SK-N-SH (cell line): ENCODE measurements around the gene GALNT14. TPM values are rescaled to one million over a fixed set of nuclear protein-coding genes. Genes with fewer than 3 reads are reported as not detected.

Experiments used
- CTCF ChIA-PET: fragments of 300-600, 350-600 bp; formaldehyde crosslinking; extraction: SDS; loops from one replicate; lab custom pipeline; 2021; lab: Yijun Ruan, JAX
- POLR2A ChIA-PET: fragments of 350-600 bp; sonication (Branson Sonifier 250); formaldehyde crosslinking; extraction: SDS; loops from one replicate; lab custom pipeline; 2020; ENCODE audit warnings: antibody characterized with exemption, inconsistent platforms; lab: Yijun Ruan, JAX
- DNase-seq: peaks from one replicate; pipeline ENCODE4 v3.0.0; 2012
- H2AFZ ChIP-seq: fragments of 200-600 bp; sonication (generic); 2 replicates; pipeline ENCODE4 v1.8.1; 2016; ENCODE audit warnings: antibody characterized with exemption, mild to moderate bottlenecking, low read depth
- H3F3A ChIP-seq: fragments of 200-600 bp; sonication (generic); replicated peaks from 2 replicates; pipeline ENCODE3; 2016; ENCODE audit warnings: antibody characterized with exemption, mild to moderate bottlenecking; ENCODE audit not compliant: insufficient read depth
- H3K27ac ChIP-seq, 2 experiments: fragments of 200-500 bp in 1 of 2; fragments of 200-600 bp in 1 of 2; sonication (Bioruptor generic) in 1 of 2; sonication (generic), shearing (Covaris generic) in 1 of 2; 2 replicates each; pipeline versions ENCODE4 v1.5.1 to v1.6.1; 2014 to 2016; ENCODE audit warnings: low read depth in 2 of 2, inconsistent platforms in 1 of 2, low read length in 1 of 2, mild to moderate bottlenecking in 1 of 2, mixed read lengths in 1 of 2
- H3K27me3 ChIP-seq: fragments of 200-600 bp; sonication (generic), shearing (Covaris generic); 2 replicates; pipeline ENCODE4 v1.6.1; 2016; ENCODE audit warnings: mixed run types; ENCODE audit not compliant: insufficient read depth
- H3K36me3 ChIP-seq, 2 experiments: fragments of 200-500 bp in 1 of 2; fragments of 200-600 bp in 1 of 2; sonication (Bioruptor generic) in 1 of 2; sonication (generic) in 1 of 2; replicated peaks in 1 of 2; 2 replicates each; pipeline versions ENCODE3 to v1.5.1; 2014 to 2016; ENCODE audit warnings: low read length in 1 of 2, mild to moderate bottlenecking in 1 of 2; ENCODE audit not compliant: insufficient read depth in 2 of 2, control insufficient read depth in 1 of 2
- H3K4me1 ChIP-seq, 2 experiments: fragments of 200-500 bp in 1 of 2; fragments of 200-600 bp in 1 of 2; sonication (Bioruptor generic) in 1 of 2; sonication (generic), shearing (Covaris generic) in 1 of 2; 2 replicates each; pipeline versions ENCODE4 v1.5.1 to v1.6.1; 2014 to 2016; ENCODE audit warnings: low read depth in 1 of 2, low read length in 1 of 2, mixed run types in 1 of 2; ENCODE audit not compliant: insufficient read depth in 2 of 2, control insufficient read depth in 1 of 2
- H3K4me2 ChIP-seq: fragments of 200-600 bp; sonication (generic), shearing (Covaris generic); 2 replicates; pipeline ENCODE4 v1.6.1; 2017; ENCODE audit warnings: mixed run types
- H3K4me3 ChIP-seq, 2 experiments: fragments of 200-500 bp in 1 of 2; fragments of 200-600 bp in 1 of 2; sonication (Bioruptor generic) in 1 of 2; sonication (generic), shearing (Covaris generic) in 1 of 2; 2 replicates each; pipeline versions ENCODE4 v1.5.1 to v1.8.1; 2014 to 2016; ENCODE audit warnings: low read depth in 2 of 2, inconsistent platforms in 1 of 2, low read length in 1 of 2, mild to moderate bottlenecking in 1 of 2, mixed read lengths in 1 of 2, moderate library complexity in 1 of 2
- H3K79me2 ChIP-seq: fragments of 200-600 bp; sonication (generic); 2 replicates; pipeline ENCODE4 v1.8.1; 2017; ENCODE audit warnings: mild to moderate bottlenecking; ENCODE audit not compliant: insufficient read depth
- H3K9ac ChIP-seq: fragments of 200-600 bp; sonication (generic); 2 replicates; pipeline ENCODE4 v1.6.1; 2017; ENCODE audit warnings: mixed run types
- H3K9me2 ChIP-seq: fragments of 200-600 bp; sonication (generic); 2 replicates; pipeline ENCODE4 v1.6.1; 2017; ENCODE audit warnings: mixed run types
- H3K9me3 ChIP-seq: fragments of 200-600 bp; sonication (generic); 2 replicates; pipeline ENCODE4 v1.6.1; 2017; ENCODE audit warnings: mixed run types, mild to moderate bottlenecking, moderate library complexity
- H4K20me1 ChIP-seq: fragments of 200-600 bp; sonication (generic); 2 replicates; pipeline ENCODE4 v1.6.1; 2017; ENCODE audit warnings: mild to moderate bottlenecking, mixed run types; ENCODE audit not compliant: insufficient read depth
- CHD2 ChIP-seq: fragments of 150-350 bp; IDR thresholded peaks from 2 replicates; pipeline ENCODE4 v1.6.1; 2018; ENCODE audit warnings: low read length; ENCODE audit not compliant: partially characterized antibody
- ELF1 ChIP-seq: IDR thresholded peaks from 2 replicates; pipeline ENCODE4 v1.4.0; 2012
- EZH2phosphoT487 ChIP-seq: fragments of 200-600 bp; sonication (generic); IDR thresholded peaks from 2 replicates; pipeline ENCODE4 v1.6.1; 2017; ENCODE audit warnings: low read depth, mixed run types, mild to moderate bottlenecking, antibody characterized with exemption, moderate library complexity, borderline replicate concordance
- FOXJ3 ChIP-seq: sonication (generic); formaldehyde crosslinking; IDR thresholded peaks from 2 replicates; pipeline ENCODE4 v1.5.1; 2020; ENCODE audit warnings: mild to moderate bottlenecking, missing genetic modification reagents
- FOXM1 ChIP-seq: IDR thresholded peaks from 2 replicates; pipeline ENCODE4 v1.4.0; 2012; ENCODE audit warnings: low read depth, mild to moderate bottlenecking
- GABPA ChIP-seq: IDR thresholded peaks from 2 replicates; pipeline ENCODE4 v1.4.0; 2012; ENCODE audit warnings: low read depth, mild to moderate bottlenecking
- NFIC ChIP-seq: IDR thresholded peaks from 2 replicates; pipeline ENCODE4 v1.4.0; 2012; ENCODE audit warnings: borderline replicate concordance
- NRF1 ChIP-seq: IDR thresholded peaks from 2 replicates; pipeline ENCODE4 v1.6.1; 2012; ENCODE audit warnings: low read depth, mild to moderate bottlenecking, low read length
- POLR2AphosphoS5 ChIP-seq: IDR thresholded peaks from 2 replicates; pipeline ENCODE4 v1.6.1; 2012; ENCODE audit warnings: low read depth, low read length
- TEAD4 ChIP-seq: IDR thresholded peaks from 2 replicates; pipeline ENCODE4 v1.4.0; 2012; ENCODE audit warnings: mild to moderate bottlenecking, borderline replicate concordance; ENCODE audit not compliant: insufficient read depth
- WGBS: methylation state at CpG from one replicate; pipeline ENCODE4 v1.1.6; 2017; ENCODE audit warnings: low lambda C conversion rate; 5-methylcytosine and 5-hydroxymethylcytosine counted together
- polyA plus RNA-seq, 3 experiments: library from polyadenylated mRNA; depleted of rRNA; stranded (reverse); fragments of >200 nt; gene quantifications; 2 replicates each; pipeline ENCODE4 v1.2.3, GENCODE V29; 2012
- TF ChIP-seq, protein P1 (sequence below): IDR thresholded peaks from 2 replicates; pipeline ENCODE4; 2012
- TF ChIP-seq, protein P2 (sequence below): fragments of 150-350 bp; IDR thresholded peaks from 2 replicates; pipeline ENCODE4 v1.6.1; 2017; ENCODE audit warnings: antibody characterized with exemption, low read length, low read depth, borderline replicate concordance
- TF ChIP-seq, protein P3 (sequence below): IDR thresholded peaks from 2 replicates; pipeline ENCODE4 v1.4.0; 2012; ENCODE audit warnings: low read depth, borderline replicate concordance
- TF ChIP-seq, protein P4 (sequence below): IDR thresholded peaks from 2 replicates; pipeline ENCODE4 v1.4.0; 2012; ENCODE audit warnings: low read depth, borderline replicate concordance

GALNT14 gene
- polyA plus RNA-seq, 1 of the 3 experiments (the other 2 are of a cell fraction), result 1.6 TPM

DNA sequence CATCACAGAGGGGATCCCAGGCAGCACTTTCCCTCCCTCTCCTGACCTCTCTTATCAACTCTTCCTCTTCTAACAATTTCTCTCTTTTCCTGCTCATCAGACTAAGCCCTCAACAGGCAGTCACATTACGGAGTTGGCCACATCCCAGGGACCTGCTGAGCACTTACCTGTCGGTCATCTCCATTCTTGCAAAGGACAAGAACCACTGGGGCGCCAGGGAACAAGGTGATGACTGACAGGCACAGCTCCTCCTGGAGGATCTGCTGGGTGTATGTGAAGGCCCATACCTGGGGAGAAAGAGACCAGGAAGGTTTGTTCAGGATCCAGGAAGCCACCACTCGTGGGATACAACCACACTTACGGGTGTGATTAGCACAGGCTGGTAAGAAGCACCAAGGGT lies 226.2 kb downstream of the GALNT14 start:
- WGBS, result 35% methylated on average over 5 of the region's 5 CpGs
- no peaks in the 10 kb centered on the region for H3K9me3 ChIP-seq
- no peak overlapping the region for H2AFZ ChIP-seq
- no peak overlapping the region for H3K4me3 ChIP-seq
- no peaks in the 10 kb centered on the region for H3K79me2 ChIP-seq
- H3K36me3 ChIP-seq, result no peaks in the 10 kb centered on the region
- DNase-seq, result no peak
- H3K27me3 ChIP-seq, result no peaks in the 10 kb centered on the region
- H4K20me1 ChIP-seq, result no peaks in the 10 kb centered on the region
- ChIA-PET POLR2A (no interaction called here), CTCF (interaction anchor here (1.0 to 1.5 kb wide), 2 partner anchors 11 to 258 kb away, joined by 3 read pairs; no protein-coding TSS in a partner anchor)
- H3K9ac ChIP-seq, result no peak overlapping the region
- H3K27ac ChIP-seq, result no peak overlapping the region
- peaks cover 0 to 11% of the 10 kb centered on the region in 2 experiments; a peak in 1 of 4 replicates for H3K4me1 ChIP-seq
- no peaks in the 10 kb centered on the region for H3K9me2 ChIP-seq
- H3K4me2 ChIP-seq, result no peak overlapping the region
- H3F3A ChIP-seq, result no peaks in the 10 kb centered on the region
- TF ChIP-seq, protein P1, sequence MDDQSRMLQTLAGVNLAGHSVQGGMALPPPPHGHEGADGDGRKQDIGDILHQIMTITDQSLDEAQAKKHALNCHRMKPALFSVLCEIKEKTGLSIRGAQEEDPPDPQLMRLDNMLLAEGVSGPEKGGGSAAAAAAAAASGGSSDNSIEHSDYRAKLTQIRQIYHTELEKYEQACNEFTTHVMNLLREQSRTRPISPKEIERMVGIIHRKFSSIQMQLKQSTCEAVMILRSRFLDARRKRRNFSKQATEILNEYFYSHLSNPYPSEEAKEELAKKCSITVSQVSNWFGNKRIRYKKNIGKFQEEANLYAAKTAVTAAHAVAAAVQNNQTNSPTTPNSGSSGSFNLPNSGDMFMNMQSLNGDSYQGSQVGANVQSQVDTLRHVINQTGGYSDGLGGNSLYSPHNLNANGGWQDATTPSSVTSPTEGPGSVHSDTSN, result no peak
- TF ChIP-seq, protein P2, sequence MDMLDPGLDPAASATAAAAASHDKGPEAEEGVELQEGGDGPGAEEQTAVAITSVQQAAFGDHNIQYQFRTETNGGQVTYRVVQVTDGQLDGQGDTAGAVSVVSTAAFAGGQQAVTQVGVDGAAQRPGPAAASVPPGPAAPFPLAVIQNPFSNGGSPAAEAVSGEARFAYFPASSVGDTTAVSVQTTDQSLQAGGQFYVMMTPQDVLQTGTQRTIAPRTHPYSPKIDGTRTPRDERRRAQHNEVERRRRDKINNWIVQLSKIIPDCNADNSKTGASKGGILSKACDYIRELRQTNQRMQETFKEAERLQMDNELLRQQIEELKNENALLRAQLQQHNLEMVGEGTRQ, result no peak
- TF ChIP-seq ELF1 (no peak), NFIC (no peak), TEAD4 (no peak), GABPA (no peak), EZH2phosphoT487 (no peak), FOXM1 (no peak), CHD2 (no peak), POLR2AphosphoS5 (no peak)
- TF ChIP-seq, protein P3, sequence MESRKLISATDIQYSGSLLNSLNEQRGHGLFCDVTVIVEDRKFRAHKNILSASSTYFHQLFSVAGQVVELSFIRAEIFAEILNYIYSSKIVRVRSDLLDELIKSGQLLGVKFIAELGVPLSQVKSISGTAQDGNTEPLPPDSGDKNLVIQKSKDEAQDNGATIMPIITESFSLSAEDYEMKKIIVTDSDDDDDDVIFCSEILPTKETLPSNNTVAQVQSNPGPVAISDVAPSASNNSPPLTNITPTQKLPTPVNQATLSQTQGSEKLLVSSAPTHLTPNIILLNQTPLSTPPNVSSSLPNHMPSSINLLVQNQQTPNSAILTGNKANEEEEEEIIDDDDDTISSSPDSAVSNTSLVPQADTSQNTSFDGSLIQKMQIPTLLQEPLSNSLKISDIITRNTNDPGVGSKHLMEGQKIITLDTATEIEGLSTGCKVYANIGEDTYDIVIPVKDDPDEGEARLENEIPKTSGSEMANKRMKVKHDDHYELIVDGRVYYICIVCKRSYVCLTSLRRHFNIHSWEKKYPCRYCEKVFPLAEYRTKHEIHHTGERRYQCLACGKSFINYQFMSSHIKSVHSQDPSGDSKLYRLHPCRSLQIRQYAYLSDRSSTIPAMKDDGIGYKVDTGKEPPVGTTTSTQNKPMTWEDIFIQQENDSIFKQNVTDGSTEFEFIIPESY, result no peak
- TF ChIP-seq, protein P4, sequence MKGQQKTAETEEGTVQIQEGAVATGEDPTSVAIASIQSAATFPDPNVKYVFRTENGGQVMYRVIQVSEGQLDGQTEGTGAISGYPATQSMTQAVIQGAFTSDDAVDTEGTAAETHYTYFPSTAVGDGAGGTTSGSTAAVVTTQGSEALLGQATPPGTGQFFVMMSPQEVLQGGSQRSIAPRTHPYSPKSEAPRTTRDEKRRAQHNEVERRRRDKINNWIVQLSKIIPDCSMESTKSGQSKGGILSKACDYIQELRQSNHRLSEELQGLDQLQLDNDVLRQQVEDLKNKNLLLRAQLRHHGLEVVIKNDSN, result no peak

DNA sequence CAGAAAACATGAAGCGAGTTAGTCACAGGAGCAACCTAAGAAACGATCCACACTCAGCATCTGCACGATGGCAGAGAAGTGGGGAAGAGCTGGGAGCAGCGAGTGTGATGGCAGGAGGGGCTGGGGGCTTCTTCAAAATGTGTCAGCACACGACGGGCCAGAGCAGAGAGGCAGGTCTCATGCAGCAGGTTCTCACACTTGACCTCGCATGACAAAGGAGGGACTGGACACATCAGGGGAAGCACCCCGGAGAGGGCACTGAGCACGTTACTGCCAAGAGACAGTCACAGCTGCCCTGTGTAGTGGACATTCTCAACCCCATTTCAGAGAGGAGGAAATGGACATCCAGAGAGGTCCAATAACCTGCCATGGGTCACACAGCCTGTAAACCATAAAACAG lies 226.9 kb downstream of the GALNT14 start:
- Histone ChIP-seq H3K79me2 (no peaks in the 10 kb centered on the region), H3K36me3 (no peaks in the 10 kb centered on the region), H3K9ac (no peak overlapping the region), H4K20me1 (no peaks in the 10 kb centered on the region), H3F3A (no peaks in the 10 kb centered on the region), H3K9me3 (no peaks in the 10 kb centered on the region), H3K4me2 (no peak overlapping the region), H3K27me3 (no peaks in the 10 kb centered on the region), H3K9me2 (no peaks in the 10 kb centered on the region), H3K4me1 (peaks cover 0 to 9% of the 10 kb centered on the region in 2 experiments; a peak in 1 of 4 replicates), H3K27ac (no peak overlapping the region), H2AFZ (no peak overlapping the region), H3K4me3 (no peak overlapping the region)
- WGBS, result 50% methylated on average over 9 of the region's 9 CpGs
- no peak for DNase-seq
- CTCF ChIA-PET, result interaction anchor here (0.9 to 1.5 kb wide), 3 partner anchors 10 to 259 kb away, joined by 3 read pairs; no protein-coding TSS in a partner anchor
- POLR2A ChIA-PET, result no interaction called here
- no peak for TF ChIP-seq NRF1
- TF ChIP-seq FOXJ3 (CRISPR knock-in tag), result no peak
